ENCODE measurements around the gene CDC42. TPM values are rescaled to one million over a fixed set of nuclear protein-coding genes. Genes with fewer than 3 reads are reported as not detected.
"Not testable (repeated sequence)": the region's sequence is repeated elsewhere in the genome, so short reads cannot be mapped to it uniquely, and the experiment has no call there.

Gene CDC42
- total RNA-seq (2014; rRNA removed) = 323 and 332 TPM in 2 replicates
- polyA plus RNA-seq (2012) = 254 TPM

GRCh38 chr1:22052115-22053016, at the start of gene CDC42:
CDC42 (plus strand) TSS chr1:22052709; CDS start chr1:22078479, 25,770 bp downstream.
- peak; percentile 94 for DNase-seq (ENCODE audit: low read depth)

GRCh38 chr1:22002875-22003274, 49.6 kb upstream of the CDC42 start:
- DNase-seq (ENCODE audit: low read depth) = not testable (repeated sequence)

GRCh38 chr1:22003959-22004358, 48.5 kb upstream of the CDC42 start:
- DNase-seq (ENCODE audit: low read depth) = not testable (repeated sequence)

GRCh38 chr1:22005261-22006149, 47.0 kb upstream of the CDC42 start:
- DNase-seq (ENCODE audit: low read depth) = peak; percentile 26

- not testable (repeated sequence) for DNase-seq (ENCODE audit: low read depth)
These were observed 45.8 kb upstream of the CDC42 start for GRCh38 chr1:22006736-22007135.

DNA sequence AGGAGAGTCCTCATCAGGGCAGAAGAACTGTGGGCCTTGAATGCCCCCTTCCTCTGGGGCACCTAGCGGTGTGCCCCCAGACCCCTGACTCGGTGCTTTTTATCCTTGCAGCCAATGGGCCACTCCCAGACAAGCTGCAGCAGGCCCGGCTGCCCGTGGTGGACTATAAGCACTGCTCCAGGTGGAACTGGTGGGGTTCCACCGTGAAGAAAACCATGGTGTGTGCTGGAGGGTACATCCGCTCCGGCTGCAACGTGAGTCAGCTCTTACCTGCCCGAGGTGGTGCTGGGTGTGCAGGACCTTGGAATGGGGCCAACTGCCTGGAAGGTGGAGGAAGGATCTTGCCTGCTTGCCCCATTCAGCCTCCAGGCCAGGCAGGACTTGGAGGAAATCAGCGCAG, 45.2 kb upstream of the CDC42 start:
- DNase-seq (ENCODE audit: low read depth) = not testable (repeated sequence)

DNA sequence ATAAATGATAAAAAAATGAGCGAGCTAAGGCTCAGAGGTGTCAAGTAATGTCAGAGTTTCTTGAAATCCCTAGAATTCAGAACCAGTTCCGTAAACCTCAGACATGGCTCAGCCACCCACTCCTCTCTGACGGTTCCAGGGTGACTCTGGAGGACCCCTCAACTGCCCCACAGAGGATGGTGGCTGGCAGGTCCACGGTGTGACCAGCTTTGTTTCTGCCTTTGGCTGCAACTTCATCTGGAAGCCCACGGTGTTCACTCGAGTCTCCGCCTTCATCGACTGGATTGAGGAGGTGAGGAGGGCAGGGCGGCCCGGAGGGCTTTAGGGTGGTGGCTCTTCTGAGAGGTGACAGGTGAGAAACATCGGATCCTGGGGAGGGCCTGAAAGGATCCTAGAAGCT, 42.9 kb upstream of the CDC42 start:
- DNase-seq (ENCODE audit: low read depth) = not testable (repeated sequence)

DNA sequence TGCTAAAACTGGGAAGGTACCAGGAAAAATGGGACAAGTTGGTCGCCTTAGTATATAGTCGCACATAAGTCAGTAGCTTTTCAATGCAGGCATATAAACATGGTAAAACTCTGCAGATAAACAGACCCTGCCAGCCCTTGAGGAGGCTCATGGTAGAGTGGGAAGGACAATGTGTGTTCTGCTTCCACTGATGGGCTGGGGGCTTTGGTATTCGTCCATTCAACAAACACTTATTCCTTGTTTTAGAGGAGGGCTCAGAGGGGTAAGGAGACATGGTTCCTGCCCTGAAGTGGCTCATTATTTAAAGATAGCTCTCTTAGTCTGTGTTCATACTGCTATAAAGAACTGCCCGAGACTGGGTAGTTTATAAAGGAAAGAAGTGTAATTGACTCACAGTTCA, 39.8 kb upstream of the CDC42 start:
- not testable (repeated sequence) for DNase-seq (ENCODE audit: low read depth)

- not testable (repeated sequence) for DNase-seq (ENCODE audit: low read depth)
These were observed 37.8 kb upstream of the CDC42 start for GRCh38 chr1:22014575-22015206.

DNA sequence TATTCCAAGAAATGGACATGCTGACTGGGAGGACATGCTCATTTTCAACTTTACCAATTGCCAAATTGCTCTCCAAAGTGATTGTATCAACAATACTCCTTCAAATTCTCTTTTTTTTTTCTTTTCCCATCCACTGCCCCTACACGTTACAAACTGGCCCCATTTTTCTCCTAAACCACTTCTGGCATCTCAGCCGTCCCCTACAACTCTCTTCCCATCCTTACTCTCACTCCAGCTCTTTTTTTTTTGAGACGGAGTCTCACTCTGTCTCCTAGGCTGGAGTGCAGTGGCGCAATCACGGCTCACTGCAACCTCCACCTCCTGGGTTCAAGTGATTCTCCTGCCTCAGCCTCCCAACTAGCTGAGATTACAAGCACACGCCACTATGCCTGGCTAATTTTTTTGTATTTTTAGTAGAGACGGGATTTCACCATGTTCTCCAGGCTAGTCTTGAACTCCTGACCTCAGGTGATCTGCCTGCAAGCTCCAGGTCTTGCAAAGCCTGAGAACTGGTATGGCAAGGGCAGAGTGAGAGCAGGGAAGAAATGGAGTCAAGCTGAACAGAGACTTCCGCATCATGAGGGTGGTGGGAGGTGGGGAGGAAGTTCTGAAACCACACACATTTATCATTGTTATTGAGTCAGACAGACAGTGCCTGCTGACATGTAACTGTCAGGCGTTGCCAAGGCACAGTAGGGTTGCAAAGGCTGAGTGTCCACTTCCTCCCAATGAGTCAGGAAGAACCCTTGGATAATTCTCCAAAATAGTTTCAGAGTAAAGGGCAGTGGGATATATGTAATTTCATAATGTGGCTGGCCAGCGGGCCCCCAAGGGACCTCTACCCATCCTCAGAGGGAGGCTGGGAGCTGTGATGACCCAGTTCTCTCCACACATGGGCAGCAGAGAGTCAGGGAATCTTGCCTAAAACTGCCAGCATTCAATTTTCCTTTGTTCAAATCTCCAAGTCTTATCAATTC, 33.6 kb upstream of the CDC42 start:
- peak; percentile 98 for DNase-seq (ENCODE audit: low read depth)

- DNase-seq (ENCODE audit: low read depth) = no peak
These were observed 31.4 kb upstream of the CDC42 start for GRCh38 chr1:22021061-22021460.

- DNase-seq (ENCODE audit: low read depth) = peak; percentile 87
These were observed 27.8 kb upstream of the CDC42 start for GRCh38 chr1:22024485-22025367.

- peak; percentile 82 for DNase-seq (ENCODE audit: low read depth)
These were observed 26.9 kb upstream of the CDC42 start for GRCh38 chr1:22025368-22026155.

GRCh38 chr1:22026924-22027289, 25.6 kb upstream of the CDC42 start:
- DNase-seq (ENCODE audit: low read depth) = no peak

DNA sequence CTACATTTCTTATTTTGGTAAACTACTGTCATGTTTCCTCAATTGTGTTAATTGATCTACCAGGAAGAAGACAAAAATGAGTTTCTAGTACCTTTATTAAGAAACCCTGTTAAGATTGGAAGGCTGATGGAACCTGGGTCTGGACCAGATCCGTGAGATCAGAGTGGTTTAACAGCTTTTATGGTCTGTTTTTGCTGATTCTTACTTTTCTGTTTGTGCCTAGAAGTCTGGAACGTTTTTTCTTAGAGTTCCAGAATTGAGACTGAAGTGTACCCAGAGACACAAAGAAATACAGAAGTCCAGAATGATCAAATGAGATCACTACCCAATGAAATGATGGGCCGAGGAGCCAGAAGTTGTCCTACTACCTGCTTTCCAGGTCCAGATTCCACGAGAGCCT, 22.5 kb upstream of the CDC42 start:
- DNase-seq (ENCODE audit: low read depth) = no peak

GRCh38 chr1:22030473-22030872, 22.0 kb upstream of the CDC42 start:
- DNase-seq (ENCODE audit: low read depth) = no peak

GRCh38 chr1:22031214-22031962, 21.1 kb upstream of the CDC42 start:
- no peak for DNase-seq (ENCODE audit: low read depth)

- not testable (repeated sequence) for DNase-seq (ENCODE audit: low read depth)
These were observed 17.7 kb upstream of the CDC42 start for GRCh38 chr1:22034834-22035233.
